BE2C (cell line): ENCODE results near the gene SS18L1.

Experiments
- DNase-seq: peaks from one replicate; pipeline ENCODE4 v3.0.0-alpha.2; 2020
- H3K27me3 ChIP-seq: fragments of 250-450 bp; sonication (Bioruptor Pico); 2 replicates; pipeline ENCODE4 v1.5.1; 2020; ENCODE audit warnings: mild to moderate bottlenecking
- H3K36me3 ChIP-seq: fragments of 250-450 bp; sonication (Bioruptor Pico); 2 replicates; pipeline ENCODE4 v1.5.1; 2020; ENCODE audit warnings: mild to moderate bottlenecking
- H3K4me1 ChIP-seq: fragments of 250-450 bp; sonication (Bioruptor Pico); 2 replicates; pipeline ENCODE4 v1.5.1; 2020
- H3K4me3 ChIP-seq: 2 replicates; pipeline ENCODE4 v1.5.1; 2011; ENCODE audit warnings: low read depth, low read length
- H3K9me3 ChIP-seq: fragments of 250-450 bp; sonication (Bioruptor Pico); 2 replicates; pipeline ENCODE4 v1.5.1; 2020
- CTCF ChIP-seq: IDR thresholded peaks from 2 replicates; pipeline ENCODE4 v1.5.1; 2012; ENCODE audit warnings: mild to moderate bottlenecking, low read depth, low read length

The SS18L1 gene

DNA sequence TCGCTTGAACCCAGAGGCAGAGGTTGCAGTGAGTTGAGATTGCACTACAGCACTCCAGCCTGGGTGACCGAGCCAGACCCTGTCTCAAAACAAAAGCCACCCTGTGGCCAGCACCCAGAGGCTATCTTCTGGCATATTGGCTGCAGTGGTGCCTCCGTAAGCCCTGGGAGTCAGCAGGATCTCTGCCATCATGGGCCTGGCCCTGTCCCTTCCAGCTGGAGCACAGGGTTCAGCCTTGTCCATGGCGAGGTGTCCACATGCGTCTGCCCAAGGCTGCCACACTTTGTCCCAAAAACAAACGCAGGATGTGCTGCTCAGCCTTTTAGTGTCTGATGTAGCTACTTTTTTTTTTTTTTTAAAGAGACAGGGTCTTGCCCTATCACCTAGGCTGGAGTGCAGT, 23.9 kb downstream of the SS18L1 start:
- Histone ChIP-seq H3K4me3 (no peak overlapping the region), H3K4me1 (peaks cover 9% of the 10 kb centered on the region), H3K9me3 (no peaks in the 10 kb centered on the region), H3K36me3 (peaks cover 55% of the 10 kb centered on the region), H3K27me3 (no peaks in the 10 kb centered on the region)
- no peak for TF ChIP-seq CTCF
- no peak for DNase-seq

- Histone ChIP-seq H3K27me3 (no peaks in the 10 kb centered on the region), H3K9me3 (no peaks in the 10 kb centered on the region), H3K4me1 (peaks cover 9% of the 10 kb centered on the region), H3K36me3 (peaks cover 50% of the 10 kb centered on the region), H3K4me3 (no peak overlapping the region)
- DNase-seq: no peak
- no peak for TF ChIP-seq CTCF
Measured at GRCh38 chr20:62168061-62168460, 24.5 kb downstream of the SS18L1 start.

DNA sequence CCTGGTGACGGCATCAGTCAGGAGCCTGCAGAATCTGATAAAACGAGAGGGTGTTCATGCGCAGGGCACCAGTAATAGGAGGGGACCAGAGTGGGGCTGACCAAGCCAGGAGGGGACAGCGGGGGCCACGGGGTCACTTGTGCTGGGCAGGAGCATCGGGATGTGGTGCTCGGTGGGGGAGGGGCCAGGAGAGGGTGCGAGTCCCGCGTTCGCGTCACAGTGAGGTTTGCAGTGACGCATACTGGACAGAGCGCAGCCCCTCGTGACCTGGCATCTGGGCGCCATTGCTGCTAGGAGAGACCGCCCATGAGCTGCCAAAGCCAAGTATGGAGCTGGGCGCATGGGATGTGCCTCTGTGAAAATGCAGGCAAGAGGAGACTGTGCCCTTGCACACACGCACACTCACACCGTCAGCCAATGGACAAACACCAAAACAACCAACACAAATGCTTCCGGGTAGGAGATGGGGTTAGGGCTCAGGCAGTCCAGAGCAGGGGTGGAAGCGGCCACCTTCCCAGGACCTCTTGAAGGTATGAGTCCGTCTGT, 25.4 kb downstream of the SS18L1 start:
- H3K9me3 ChIP-seq: no peaks in the 10 kb centered on the region
- TF ChIP-seq CTCF: no peak
- no peak for DNase-seq
- peaks cover 9% of the 10 kb centered on the region for H3K4me1 ChIP-seq
- H3K27me3 ChIP-seq: no peaks in the 10 kb centered on the region
- H3K4me3 ChIP-seq: no peak overlapping the region
- peaks cover 43% of the 10 kb centered on the region for H3K36me3 ChIP-seq

GRCh38 chr20:62170536-62170935, 27.0 kb downstream of the SS18L1 start:
- no peak overlapping the region for H3K4me3 ChIP-seq
- no peaks in the 10 kb centered on the region for H3K27me3 ChIP-seq
- no peaks in the 10 kb centered on the region for H3K9me3 ChIP-seq
- peaks cover 9% of the 10 kb centered on the region for H3K4me1 ChIP-seq
- TF ChIP-seq CTCF: no peak
- no peak for DNase-seq
- peaks cover 37% of the 10 kb centered on the region for H3K36me3 ChIP-seq

- H3K4me1 ChIP-seq: peaks cover 2% of the 10 kb centered on the region
- no peaks in the 10 kb centered on the region for H3K9me3 ChIP-seq
- peaks cover 34% of the 10 kb centered on the region for H3K36me3 ChIP-seq
- TF ChIP-seq CTCF: no peak
- no peak for DNase-seq
- no peak overlapping the region for H3K4me3 ChIP-seq
- H3K27me3 ChIP-seq: no peaks in the 10 kb centered on the region
Measured at GRCh38 chr20:62171245-62171644, 27.7 kb downstream of the SS18L1 start.

DNA sequence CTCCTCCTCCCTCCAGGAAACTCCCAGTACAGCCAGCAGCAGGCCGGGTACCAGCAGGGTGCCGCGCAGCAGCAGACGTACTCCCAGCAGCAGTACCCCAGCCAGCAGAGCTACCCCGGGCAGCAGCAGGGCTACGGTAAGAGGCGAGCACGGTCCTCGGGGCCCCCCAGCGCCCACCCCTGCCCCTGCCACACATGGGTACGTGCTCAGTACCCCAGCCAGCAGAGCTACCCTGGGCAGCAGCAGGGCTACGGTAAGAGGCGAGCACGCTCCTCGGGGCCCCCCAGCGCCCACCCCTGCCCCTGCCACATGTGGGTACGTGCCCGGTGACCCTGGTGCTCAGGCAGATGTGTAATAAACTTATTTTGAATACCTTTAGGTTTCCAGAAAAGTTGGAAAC, 29.1 kb downstream of the SS18L1 start:
- Histone ChIP-seq H3K9me3 (no peaks in the 10 kb centered on the region), H3K27me3 (no peaks in the 10 kb centered on the region), H3K36me3 (peaks cover 29% of the 10 kb centered on the region), H3K4me1 (no peaks in the 10 kb centered on the region; the same call in 1 of the 2 replicates), H3K4me3 (no peak overlapping the region)
- TF ChIP-seq CTCF: no peak
- no peak for DNase-seq
